PFSK-1 (cell line): ENCODE data around the gene RPSA.

Source experiments
- FOXP2 ChIP-seq: optimal IDR thresholded peaks from 2 replicates; pipeline ENCODE3; 2011; ENCODE audit warnings: borderline replicate concordance, control low read depth, inconsistent platforms; ENCODE audit not compliant: insufficient read depth; ENCODE audit errors: extremely low read length, extremely low read depth
- POLR2AphosphoS5 ChIP-seq: IDR thresholded peaks from 2 replicates; pipeline ENCODE4 v1.6.1; 2012; ENCODE audit warnings: low read depth, mild to moderate bottlenecking, control low read depth, low read length, moderate library complexity
- REST ChIP-seq, 2 experiments: IDR thresholded peaks; 2 replicates each; pipeline versions ENCODE4 v1.6.1 to v1.8.0; 2011 to 2012; ENCODE audit warnings: low read depth in 2 of 2, low read length in 2 of 2, control low read depth in 1 of 2, inconsistent platforms in 1 of 2, mild to moderate bottlenecking in 1 of 2, moderate library complexity in 1 of 2; ENCODE audit not compliant: insufficient read depth in 1 of 2
- SIN3A ChIP-seq: IDR thresholded peaks from 2 replicates; pipeline ENCODE4 v1.6.1; 2012; ENCODE audit warnings: mild to moderate bottlenecking, low read length, moderate library complexity, borderline replicate concordance; ENCODE audit not compliant: insufficient read depth
- TAF1 ChIP-seq: IDR thresholded peaks from 2 replicates; pipeline ENCODE4 v1.6.1; 2012; ENCODE audit warnings: low read length, control low read depth, borderline replicate concordance; ENCODE audit not compliant: insufficient read depth

RPSA gene

GRCh38 chr3:39390181-39390580 is 16.3 kb upstream of the RPSA start:
- no peak for TF ChIP-seq POLR2AphosphoS5
- TF ChIP-seq REST (IDR thresholded peaks at IDR 0.05; ENCODE audit: insufficient read depth in 1 of 2, low read depth in 2 of 2, low read length in 2 of 2) = no peak
- no peak for TF ChIP-seq TAF1
- TF ChIP-seq FOXP2 = no peak
- no peak for TF ChIP-seq SIN3A

- no peak for TF ChIP-seq POLR2AphosphoS5
- no peak for TF ChIP-seq FOXP2
- no peak for TF ChIP-seq SIN3A
- TF ChIP-seq TAF1 = no peak
- TF ChIP-seq REST (IDR thresholded peaks at IDR 0.05; ENCODE audit: insufficient read depth in 1 of 2, low read depth in 2 of 2, low read length in 2 of 2) = no peak
These were observed 9.8 kb upstream of the RPSA start for GRCh38 chr3:39396690-39397089.

- TF ChIP-seq TAF1 = no peak
- TF ChIP-seq FOXP2 = no peak
- no peak for TF ChIP-seq SIN3A
- no peak for TF ChIP-seq POLR2AphosphoS5
- no peak for TF ChIP-seq REST (IDR thresholded peaks at IDR 0.05; ENCODE audit: insufficient read depth in 1 of 2, low read depth in 2 of 2, low read length in 2 of 2)
These were observed 7.8 kb upstream of the RPSA start for GRCh38 chr3:39398700-39399099.

GRCh38 chr3:39401983-39402382 is 4.5 kb upstream of the RPSA start:
- no peak for TF ChIP-seq SIN3A
- TF ChIP-seq TAF1 = no peak
- TF ChIP-seq POLR2AphosphoS5 = no peak
- TF ChIP-seq REST (IDR thresholded peaks at IDR 0.05; ENCODE audit: insufficient read depth in 1 of 2, low read depth in 2 of 2, low read length in 2 of 2) = no peak
- no peak for TF ChIP-seq FOXP2

- no peak for TF ChIP-seq TAF1
- TF ChIP-seq SIN3A = no peak
- TF ChIP-seq REST (IDR thresholded peaks at IDR 0.05; ENCODE audit: insufficient read depth in 1 of 2, low read depth in 2 of 2, low read length in 2 of 2) = no peak
- TF ChIP-seq POLR2AphosphoS5 = no peak
- no peak for TF ChIP-seq FOXP2
These were observed 1.4 kb upstream of the RPSA start for GRCh38 chr3:39404943-39405686.
